Skin of body (tissue), 2 donors: ENCODE results near the gene FHL2. TPM values are rescaled to one million over a fixed set of nuclear protein-coding genes. Genes with fewer than 3 reads are reported as not detected.

Experiments used
- DNase-seq: peaks from one replicate; lab custom pipeline; 2025; lab: John Stamatoyannopoulos, UW
- total RNA-seq: library from RNA; depleted of rRNA; stranded (reverse); fragments of >200 nt; gene quantifications from one replicate; pipeline ENCODE4 v1.2.3, GENCODE V29; 2014

FHL2 gene
- total RNA-seq, 1 donor from 2014 or later = 31.5 TPM

- DNase-seq = no peak
Measured at GRCh38 chr2:105397953-105398335, 907 bp downstream of the FHL2 start.

- no peak for DNase-seq
Measured at GRCh38 chr2:105397025-105397722, 1.7 kb downstream of the FHL2 start.

- DNase-seq = no peak
Measured at GRCh38 chr2:105396254-105397024, 2.4 kb downstream of the FHL2 start.

- no peak for DNase-seq
Measured at GRCh38 chr2:105395691-105396090, 3.2 kb downstream of the FHL2 start.

GRCh38 chr2:105394951-105395611, 3.8 kb downstream of the FHL2 start:
- no peak for DNase-seq

- peak; percentile 88 for DNase-seq
Measured at GRCh38 chr2:105393373-105394055, 5.3 kb downstream of the FHL2 start.

- no peak for DNase-seq
Measured at GRCh38 chr2:105391763-105392662, 6.8 kb downstream of the FHL2 start.

- DNase-seq = no peak
Measured at GRCh38 chr2:105391058-105391627, 7.7 kb downstream of the FHL2 start.

GRCh38 chr2:105390454-105390853, 8.4 kb downstream of the FHL2 start:
- no peak for DNase-seq

- peak; percentile 85 for DNase-seq
Measured at GRCh38 chr2:105388971-105389381, 9.9 kb downstream of the FHL2 start.

GRCh38 chr2:105387225-105387624, 11.6 kb downstream of the FHL2 start:
- no peak for DNase-seq

- DNase-seq = no peak
Measured at GRCh38 chr2:105385731-105386540, 12.9 kb downstream of the FHL2 start.

GRCh38 chr2:105384861-105385260, 14.0 kb downstream of the FHL2 start:
- DNase-seq = no peak

GRCh38 chr2:105384216-105384615, 14.6 kb downstream of the FHL2 start:
- DNase-seq = no peak

- no peak for DNase-seq
Measured at GRCh38 chr2:105383432-105384166, 15.3 kb downstream of the FHL2 start.

- DNase-seq = no peak
Measured at GRCh38 chr2:105382177-105382576, 16.7 kb downstream of the FHL2 start.

GRCh38 chr2:105381101-105381668, 17.7 kb downstream of the FHL2 start:
- DNase-seq = no peak

- no peak for DNase-seq
Measured at GRCh38 chr2:105380432-105381100, 18.3 kb downstream of the FHL2 start.
